Stromal cell of bone marrow (primary cell): ENCODE measurements around the gene GOLGA8G.
"Not testable (repeated sequence)": the region's sequence is repeated elsewhere in the genome, so short reads cannot be mapped to it uniquely, and the experiment has no call there.

Experiments used
- DNase-seq: peaks from one replicate; pipeline ENCODE4 v3.0.0-alpha.2; 2012; ENCODE audit warnings: low read depth

GOLGA8G gene, protein sequence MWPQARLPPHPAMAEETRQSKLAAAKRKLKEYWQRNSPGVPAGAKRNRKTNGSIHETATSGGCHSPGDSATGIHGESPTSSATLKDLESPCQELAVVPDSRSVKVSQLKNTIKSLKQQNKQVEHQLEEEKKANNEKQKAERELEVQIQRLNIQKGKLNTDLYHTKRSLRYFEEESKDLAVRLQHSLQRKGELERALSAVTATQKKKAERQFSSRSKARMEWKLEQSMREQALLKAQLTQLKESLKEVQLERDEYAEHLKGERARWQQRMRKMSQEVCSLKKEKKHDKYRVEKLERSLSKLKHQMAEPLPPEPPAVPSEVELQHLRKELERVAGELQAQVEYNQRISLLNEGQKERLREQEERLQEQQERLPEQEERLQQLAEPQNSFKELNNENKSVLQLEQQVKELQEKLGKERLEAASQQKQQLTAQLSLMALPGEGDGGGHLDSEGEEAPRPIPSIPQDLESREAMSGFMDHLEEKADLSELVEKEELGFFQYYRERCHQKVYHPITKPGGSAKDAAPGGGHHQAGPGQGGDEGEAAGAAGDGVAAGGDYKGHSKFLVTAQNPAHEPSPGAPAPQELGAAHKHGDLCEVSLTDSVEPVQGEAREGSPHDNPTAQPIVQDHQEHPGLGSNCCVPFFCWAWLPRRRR

DNA sequence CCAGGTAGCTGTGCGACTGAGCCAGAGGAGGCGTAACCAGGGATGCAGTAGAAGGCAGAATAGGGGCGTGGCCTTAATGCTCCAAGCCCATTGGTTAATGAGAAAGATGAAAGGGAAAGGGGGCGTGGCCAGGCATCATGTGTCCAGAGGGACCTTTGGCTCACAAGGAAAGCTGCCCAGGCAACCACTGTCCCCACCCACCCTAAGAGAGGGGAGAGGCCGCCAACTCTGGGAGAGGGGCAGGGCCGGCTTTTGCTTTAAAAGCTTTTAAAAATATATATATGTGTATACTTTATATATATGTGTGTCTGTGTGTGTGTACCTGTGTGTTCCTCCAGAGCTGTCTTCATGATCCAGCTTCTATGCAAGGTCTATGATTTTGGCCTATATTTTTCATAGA, at the start of gene GOLGA8G:
Gene GOLGA8G, minus strand, starts transcription at position 18 of the 400 bp plus-strand sequence. CDS start 62 bp downstream, outside the sequence.
- DNase-seq = not testable (repeated sequence)

DNA sequence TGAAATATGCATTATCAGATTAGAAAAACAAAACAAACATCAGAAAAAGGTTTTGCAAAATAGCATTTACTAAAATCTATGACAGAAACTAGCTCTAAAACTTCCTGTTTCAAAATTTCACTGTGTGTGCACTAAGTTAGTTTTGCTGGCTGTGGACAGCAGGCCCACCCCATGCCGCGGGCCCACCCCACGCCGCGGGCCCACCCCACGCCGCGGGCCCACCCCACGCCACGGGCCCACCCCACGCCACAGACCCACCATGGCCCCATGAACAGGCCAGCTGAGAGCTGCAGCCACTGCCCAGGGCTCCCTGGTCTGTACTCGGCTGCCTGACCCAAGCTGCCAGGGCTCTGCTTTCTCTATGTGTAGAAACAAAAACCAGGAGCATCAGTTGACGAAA, 40.6 kb upstream of the GOLGA8G start:
- not testable (repeated sequence) for DNase-seq

- not testable (repeated sequence) for DNase-seq
Measured at GRCh38 chr15:28553268-28553667, 20.5 kb upstream of the GOLGA8G start, which contains the start of gene GOLGA6L25. TSS of gene GOLGA6L25 (plus strand) at chr15:28553568. CDS start at chr15:28553629, 61 bp downstream.

DNA sequence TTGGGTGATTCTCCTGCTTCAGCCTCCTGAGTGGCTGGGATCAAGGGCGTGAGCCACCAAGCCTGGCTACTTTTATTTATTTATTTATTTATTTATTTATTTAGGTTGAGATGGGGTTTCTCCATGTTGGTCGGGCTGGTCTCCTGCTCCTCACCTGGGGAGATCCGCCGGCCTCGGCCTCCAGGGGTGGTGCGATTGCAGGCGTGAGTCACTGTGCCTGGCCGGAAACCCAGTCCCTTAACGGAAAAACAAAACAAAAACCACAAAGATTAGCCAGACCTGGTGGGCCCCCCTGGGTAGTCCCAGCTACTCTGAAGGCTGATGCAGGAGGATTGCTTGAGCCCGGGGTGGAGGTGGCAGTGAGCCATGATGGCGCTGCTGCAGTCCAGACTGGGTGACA, 17.6 kb downstream of the GOLGA8G start:
- DNase-seq = not testable (repeated sequence)

- not testable (repeated sequence) for DNase-seq
Measured at GRCh38 chr15:28514128-28514527, 18.6 kb downstream of the GOLGA8G start.

- not testable (repeated sequence) for DNase-seq
Measured at GRCh38 chr15:28508217-28508889, 24.4 kb downstream of the GOLGA8G start.

- DNase-seq = not testable (repeated sequence)
Measured at GRCh38 chr15:28481340-28481739, 51.4 kb downstream of the GOLGA8G start.
